ENCODE data around the gene TRIM58. TPM values are rescaled to one million over a fixed set of nuclear protein-coding genes. Genes with fewer than 3 reads are reported as not detected.

TRIM58 gene
- total RNA-seq, 1 experiment from 2014 or later = not detected

- no peak overlapping the region for H3K4me3 ChIP-seq (ENCODE audit: low read depth in 2 of 2, low read length in 2 of 2)
- BruUV-seq (replicated peaks) = no TSS peak
- in situ Hi-C loops (cut with HindIII; ENCODE audit: low pct_unique_long_range_greater_than_20kb, low sequenced_read_pairs) (no loop called here), intact Hi-C loops (cut with micrococcal nuclease; ENCODE audit: unreplicated experiment) (no loop called here)
- ATAC-seq (no peak), DNase-seq (ENCODE audit: low read depth, low spot score) (no peak)
- POLR2A ChIA-PET = no interaction called here
- no peak for TF ChIP-seq POLR2AphosphoS5 (IDR thresholded peaks at IDR 0.05; ENCODE audit: low read depth, low read length)
- no peak for TF ChIP-seq TCF7L2 (IDR thresholded peaks at IDR 0.05; ENCODE audit: low read depth, low read length)
- no peak for TF ChIP-seq SIN3A (IDR thresholded peaks at IDR 0.05; ENCODE audit: borderline replicate concordance, insufficient read depth, low read depth, low read length)
- no peak for TF ChIP-seq CTCF (IDR thresholded peaks at IDR 0.05)
- TF ChIP-seq, protein P1, sequence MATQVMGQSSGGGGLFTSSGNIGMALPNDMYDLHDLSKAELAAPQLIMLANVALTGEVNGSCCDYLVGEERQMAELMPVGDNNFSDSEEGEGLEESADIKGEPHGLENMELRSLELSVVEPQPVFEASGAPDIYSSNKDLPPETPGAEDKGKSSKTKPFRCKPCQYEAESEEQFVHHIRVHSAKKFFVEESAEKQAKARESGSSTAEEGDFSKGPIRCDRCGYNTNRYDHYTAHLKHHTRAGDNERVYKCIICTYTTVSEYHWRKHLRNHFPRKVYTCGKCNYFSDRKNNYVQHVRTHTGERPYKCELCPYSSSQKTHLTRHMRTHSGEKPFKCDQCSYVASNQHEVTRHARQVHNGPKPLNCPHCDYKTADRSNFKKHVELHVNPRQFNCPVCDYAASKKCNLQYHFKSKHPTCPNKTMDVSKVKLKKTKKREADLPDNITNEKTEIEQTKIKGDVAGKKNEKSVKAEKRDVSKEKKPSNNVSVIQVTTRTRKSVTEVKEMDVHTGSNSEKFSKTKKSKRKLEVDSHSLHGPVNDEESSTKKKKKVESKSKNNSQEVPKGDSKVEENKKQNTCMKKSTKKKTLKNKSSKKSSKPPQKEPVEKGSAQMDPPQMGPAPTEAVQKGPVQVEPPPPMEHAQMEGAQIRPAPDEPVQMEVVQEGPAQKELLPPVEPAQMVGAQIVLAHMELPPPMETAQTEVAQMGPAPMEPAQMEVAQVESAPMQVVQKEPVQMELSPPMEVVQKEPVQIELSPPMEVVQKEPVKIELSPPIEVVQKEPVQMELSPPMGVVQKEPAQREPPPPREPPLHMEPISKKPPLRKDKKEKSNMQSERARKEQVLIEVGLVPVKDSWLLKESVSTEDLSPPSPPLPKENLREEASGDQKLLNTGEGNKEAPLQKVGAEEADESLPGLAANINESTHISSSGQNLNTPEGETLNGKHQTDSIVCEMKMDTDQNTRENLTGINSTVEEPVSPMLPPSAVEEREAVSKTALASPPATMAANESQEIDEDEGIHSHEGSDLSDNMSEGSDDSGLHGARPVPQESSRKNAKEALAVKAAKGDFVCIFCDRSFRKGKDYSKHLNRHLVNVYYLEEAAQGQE (IDR thresholded peaks at IDR 0.05; ENCODE audit: insufficient read depth in 1 of 2, low read depth in 2 of 2, low read length in 1 of 2) = no peak
- CTCF ChIA-PET = no interaction called here
- no peaks in the 10 kb centered on the region for H3K36me3 ChIP-seq (ENCODE audit: control insufficient read depth, insufficient read depth, low read length)
- no peak overlapping the region for H3K27ac ChIP-seq (ENCODE audit: low read length)
- H3K4me1 ChIP-seq (ENCODE audit: control insufficient read depth, insufficient read depth, low read length) = no peaks in the 10 kb centered on the region
- no peaks in the 10 kb centered on the region for H3K27me3 ChIP-seq (ENCODE audit: control insufficient read depth, insufficient read depth, low read length)
- H3K9me3 ChIP-seq (ENCODE audit: control insufficient read depth, insufficient read depth, low read depth, low read length) = no peaks in the 10 kb centered on the region; the same call in 1 of the 2 replicates
These were observed 8.6 kb upstream of the TRIM58 start for GRCh38 chr1:247848346-247848745.

DNA sequence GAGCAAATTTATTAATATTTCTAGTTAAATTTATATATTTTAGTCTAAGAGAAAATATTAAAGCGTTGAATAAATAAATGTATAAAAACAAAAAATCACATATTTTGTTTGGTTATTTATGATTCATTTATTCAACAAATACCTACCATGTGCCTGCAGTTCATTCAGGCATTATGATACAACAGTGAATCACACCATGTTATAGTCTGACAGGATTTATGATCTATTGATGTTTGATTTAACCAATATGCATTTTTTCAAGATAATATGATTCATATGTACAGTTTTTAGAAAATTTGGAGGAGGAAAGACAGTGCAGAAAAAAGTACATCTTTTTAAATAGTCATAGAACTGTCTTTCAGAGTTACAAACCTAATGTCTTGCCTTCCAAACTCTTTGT, 7.4 kb upstream of the TRIM58 start:
- no peaks in the 10 kb centered on the region for H3K36me3 ChIP-seq (ENCODE audit: control insufficient read depth, insufficient read depth, low read length)
- H3K27ac ChIP-seq (ENCODE audit: low read length) = no peak overlapping the region
- H3K27me3 ChIP-seq (ENCODE audit: control insufficient read depth, insufficient read depth, low read length) = no peaks in the 10 kb centered on the region
- ChIA-PET CTCF (no interaction called here), POLR2A (no interaction called here)
- intact Hi-C loops (cut with micrococcal nuclease; ENCODE audit: unreplicated experiment) (loop anchor here (10.0 kb wide), 1 partner anchor 65 kb away; no protein-coding TSS in a partner anchor), in situ Hi-C loops (cut with HindIII; ENCODE audit: low pct_unique_long_range_greater_than_20kb, low sequenced_read_pairs) (no loop called here)
- ATAC-seq (no peak), DNase-seq (ENCODE audit: low read depth, low spot score) (no peak)
- H3K4me1 ChIP-seq (ENCODE audit: control insufficient read depth, insufficient read depth, low read length) = no peaks in the 10 kb centered on the region
- BruUV-seq (replicated peaks) = no TSS peak
- TF ChIP-seq SIN3A (IDR thresholded peaks at IDR 0.05; ENCODE audit: borderline replicate concordance, insufficient read depth, low read depth, low read length) (no peak), TCF7L2 (IDR thresholded peaks at IDR 0.05; ENCODE audit: low read depth, low read length) (no peak), POLR2AphosphoS5 (IDR thresholded peaks at IDR 0.05; ENCODE audit: low read depth, low read length) (no peak), CTCF (IDR thresholded peaks at IDR 0.05) (no peak)
- TF ChIP-seq, protein P1 (IDR thresholded peaks at IDR 0.05; ENCODE audit: insufficient read depth in 1 of 2, low read depth in 2 of 2, low read length in 1 of 2) = no peak
- H3K4me3 ChIP-seq (ENCODE audit: low read depth in 2 of 2, low read length in 2 of 2) = no peak overlapping the region
- no peaks in the 10 kb centered on the region; the same call in 1 of the 2 replicates for H3K9me3 ChIP-seq (ENCODE audit: control insufficient read depth, insufficient read depth, low read depth, low read length)

All from Panc1 (cell line).